HG03354 (cell line): ENCODE measurements around the gene NFATC1.

Source experiments
- ATAC-seq: cut with Tn5 transposase; IDR thresholded peaks from one replicate; pipeline ENCODE4 v1.9.1; 2021; ENCODE audit warnings: mild to moderate bottlenecking; ENCODE audit not compliant: unreplicated experiment, poor library complexity, severe bottlenecking

The NFATC1 gene

GRCh38 chr18:79510731-79511241 lies 115.1 kb downstream of the NFATC1 start:
- no peak for ATAC-seq

- ATAC-seq: no peak
These were observed 115.5 kb downstream of the NFATC1 start for GRCh38 chr18:79511271-79511670.

- no peak for ATAC-seq
These were observed 116.1 kb downstream of the NFATC1 start for GRCh38 chr18:79511671-79512301.

- no peak for ATAC-seq
These were observed 117.0 kb downstream of the NFATC1 start for GRCh38 chr18:79512461-79513380.

- no peak for ATAC-seq
These were observed 117.8 kb downstream of the NFATC1 start for GRCh38 chr18:79513381-79514081.

GRCh38 chr18:79515331-79515730 lies 119.6 kb downstream of the NFATC1 start:
- no peak for ATAC-seq

- no peak for ATAC-seq
These were observed 120.2 kb downstream of the NFATC1 start for GRCh38 chr18:79515944-79516351.

GRCh38 chr18:79516441-79516931 lies 120.8 kb downstream of the NFATC1 start:
- no peak for ATAC-seq

- no peak for ATAC-seq
These were observed 121.6 kb downstream of the NFATC1 start for GRCh38 chr18:79517341-79517740.

GRCh38 chr18:79518028-79518682 lies 122.4 kb downstream of the NFATC1 start:
- no peak for ATAC-seq

GRCh38 chr18:79518683-79519128 lies 123.0 kb downstream of the NFATC1 start:
- no peak for ATAC-seq

GRCh38 chr18:79519751-79520477 lies 124.2 kb downstream of the NFATC1 start:
- ATAC-seq: peak; percentile 40

- ATAC-seq: no peak
These were observed 125.0 kb downstream of the NFATC1 start for GRCh38 chr18:79520478-79521390.

- ATAC-seq: no peak
These were observed 125.9 kb downstream of the NFATC1 start for GRCh38 chr18:79521416-79522205.

GRCh38 chr18:79522451-79523205 lies 126.9 kb downstream of the NFATC1 start:
- ATAC-seq: peak; percentile 9

GRCh38 chr18:79523206-79523735 lies 127.5 kb downstream of the NFATC1 start:
- peak; percentile 43 for ATAC-seq
